Lower leg skin (tissue), 3 donors: ENCODE measurements around the gene CTDSP1.

Experiments used
- CTCF ChIP-seq, 3 donors: fragments of 450-650 bp; IDR thresholded peaks; one replicate each; pipeline ENCODE4 v1.5.1; 2016; ENCODE audit warnings: antibody characterized with exemption in 3 of 3, mild to moderate bottlenecking in 3 of 3, moderate library complexity in 2 of 3
- POLR2A ChIP-seq, 2 donors: fragments of 450-650 bp; IDR thresholded peaks; one replicate each; pipeline ENCODE4 v1.6.1; 2016 to 2017; ENCODE audit warnings: antibody characterized with exemption in 2 of 2, mild to moderate bottlenecking in 1 of 2, moderate library complexity in 1 of 2

GRCh38 chr2:218418717-218419458 lies 19.2 kb downstream of the CTDSP1 start, which contains the start of gene VIL1:
- TF ChIP-seq POLR2A (IDR thresholded peaks at IDR 0.05): no peak
- TF ChIP-seq CTCF (IDR thresholded peaks at IDR 0.05): no peak
